GM12874 (cell line): ENCODE results near the gene PLEKHA7.

ENCODE experiments used
- CTCF ChIP-seq: IDR thresholded peaks from 2 replicates; pipeline ENCODE4 v1.5.1; 2011; ENCODE audit warnings: low read depth, mild to moderate bottlenecking, control low read depth, low read length, moderate library complexity; ENCODE audit not compliant: insufficient read depth

The PLEKHA7 gene

DNA sequence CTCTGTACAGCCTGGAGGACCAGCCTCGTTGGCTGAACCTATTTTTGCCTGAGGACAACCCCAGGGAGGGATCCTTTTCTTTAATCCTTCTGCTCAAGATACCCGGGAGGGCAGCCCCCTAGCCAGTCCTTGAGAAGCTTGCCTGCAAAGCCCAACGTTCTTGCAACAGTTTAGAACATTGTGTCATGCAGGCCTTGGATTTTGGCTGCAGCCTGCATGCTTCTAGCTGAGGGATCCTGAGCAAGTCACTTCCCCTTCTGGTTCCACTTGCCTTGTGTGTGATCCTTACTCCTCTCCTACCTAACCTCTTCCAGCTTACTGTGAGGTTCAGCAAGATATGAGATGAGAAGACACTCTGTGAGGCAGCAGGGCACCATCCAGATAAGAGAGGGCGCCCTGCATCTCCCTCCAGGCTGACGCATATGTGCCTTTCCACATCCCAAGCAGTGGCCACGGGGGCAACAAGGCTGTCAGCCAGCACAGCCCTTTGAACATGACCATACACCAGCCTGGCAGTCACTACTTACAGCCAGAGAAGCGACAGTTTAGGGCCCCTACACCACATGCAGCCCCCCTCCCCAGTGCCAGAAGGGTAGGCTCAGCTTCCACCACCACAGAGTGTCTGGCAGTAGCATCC lies 199.7 kb downstream of the PLEKHA7 start:
- no peak for TF ChIP-seq CTCF

DNA sequence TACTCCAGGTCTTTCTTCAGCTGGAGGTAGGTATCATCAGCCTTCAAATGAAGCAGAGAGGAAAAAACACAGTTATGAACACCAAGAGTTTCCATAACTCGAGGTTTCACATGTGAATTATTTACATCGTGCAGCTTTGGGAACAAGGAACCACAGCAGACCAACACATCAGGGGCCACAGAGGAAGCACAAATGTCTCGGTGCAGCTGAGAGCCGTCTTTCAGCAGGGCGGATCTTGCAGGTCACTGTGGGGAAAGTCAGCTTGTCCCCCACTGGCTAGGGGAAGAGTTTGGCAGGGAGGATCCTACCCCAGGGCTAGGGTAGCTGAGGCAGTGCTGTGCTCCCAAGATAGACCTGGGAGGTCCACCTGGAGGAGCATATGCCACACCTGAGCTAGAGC lies 201.1 kb downstream of the PLEKHA7 start:
- no peak for TF ChIP-seq CTCF

- no peak for TF ChIP-seq CTCF
Measured at GRCh38 chr11:16812274-16812673, 201.9 kb downstream of the PLEKHA7 start.

- no peak for TF ChIP-seq CTCF
Measured at GRCh38 chr11:16811136-16812020, 202.8 kb downstream of the PLEKHA7 start.

- no peak for TF ChIP-seq CTCF
Measured at GRCh38 chr11:16809886-16810668, 204.1 kb downstream of the PLEKHA7 start.

DNA sequence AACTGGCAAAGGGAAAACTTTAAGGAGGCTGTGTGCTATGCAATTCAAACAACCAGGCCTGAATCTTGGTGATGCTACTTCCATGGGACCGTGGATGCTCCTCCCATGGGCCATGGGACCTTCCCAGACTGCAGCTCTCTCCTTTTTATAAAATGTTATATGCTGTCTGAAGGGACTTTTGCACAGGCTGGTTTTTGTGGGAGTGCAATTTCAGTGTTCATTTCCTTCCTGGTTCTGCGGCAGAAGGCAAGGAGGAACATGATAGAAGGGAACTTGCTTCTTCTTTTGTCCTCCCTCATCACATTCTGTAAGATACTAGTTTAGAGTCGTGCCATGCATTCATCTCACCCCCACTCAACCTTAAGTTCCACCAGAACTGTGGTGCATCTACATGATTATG lies 206.9 kb downstream of the PLEKHA7 start:
- TF ChIP-seq CTCF: no peak

DNA sequence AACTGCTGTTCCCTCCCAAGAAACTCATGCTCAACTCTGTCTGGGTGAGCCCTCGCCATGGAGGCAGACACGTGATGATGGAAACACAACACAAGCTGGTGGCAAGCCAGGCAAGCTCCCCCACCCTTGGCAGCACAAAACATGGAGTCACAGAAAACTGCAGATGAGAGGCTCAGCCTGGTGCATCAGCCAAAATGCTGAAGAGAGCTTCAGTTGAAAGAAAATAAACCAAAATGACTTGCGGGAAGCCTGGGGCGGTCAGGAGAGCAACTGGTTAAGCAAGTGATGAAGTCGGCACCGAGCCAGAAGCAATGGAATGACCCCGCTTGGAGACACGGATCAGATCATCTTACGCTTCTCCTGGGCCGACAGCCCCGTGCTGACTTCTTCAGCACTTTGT lies 207.4 kb downstream of the PLEKHA7 start:
- no peak for TF ChIP-seq CTCF
